HG02943 (cell line): Measurements from ENCODE around the gene GPR87.
A peak's percentile ranks its signal among the peaks of the same experiment; 100 is the strongest.

ENCODE experiments used
- ATAC-seq: cut with Tn5 transposase; IDR thresholded peaks from one replicate; pipeline ENCODE4 v1.9.1; 2021; ENCODE audit warnings: mild to moderate bottlenecking, low read depth, moderate library complexity; ENCODE audit not compliant: unreplicated experiment

The GPR87 gene

DNA sequence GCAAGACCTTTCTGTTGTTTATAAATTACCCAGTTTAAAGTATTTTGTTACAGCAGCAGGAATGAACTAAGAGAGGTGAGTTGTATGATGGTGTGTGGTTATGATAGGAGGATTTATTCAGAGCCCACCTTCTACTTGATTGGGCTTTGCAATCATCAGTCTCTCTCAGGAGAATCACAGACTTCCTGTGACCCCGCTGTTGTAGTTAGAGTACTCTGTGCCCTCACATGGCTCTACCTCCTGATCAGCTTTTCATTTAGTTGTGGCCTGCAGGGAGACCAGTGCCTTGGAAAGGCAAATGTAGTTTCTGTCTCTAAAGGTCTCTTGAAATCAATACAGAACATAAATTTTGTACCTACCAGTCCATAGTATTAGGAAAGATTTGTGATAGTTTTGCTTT, 30.7 kb downstream of the GPR87 start:
- ATAC-seq, result no peak

DNA sequence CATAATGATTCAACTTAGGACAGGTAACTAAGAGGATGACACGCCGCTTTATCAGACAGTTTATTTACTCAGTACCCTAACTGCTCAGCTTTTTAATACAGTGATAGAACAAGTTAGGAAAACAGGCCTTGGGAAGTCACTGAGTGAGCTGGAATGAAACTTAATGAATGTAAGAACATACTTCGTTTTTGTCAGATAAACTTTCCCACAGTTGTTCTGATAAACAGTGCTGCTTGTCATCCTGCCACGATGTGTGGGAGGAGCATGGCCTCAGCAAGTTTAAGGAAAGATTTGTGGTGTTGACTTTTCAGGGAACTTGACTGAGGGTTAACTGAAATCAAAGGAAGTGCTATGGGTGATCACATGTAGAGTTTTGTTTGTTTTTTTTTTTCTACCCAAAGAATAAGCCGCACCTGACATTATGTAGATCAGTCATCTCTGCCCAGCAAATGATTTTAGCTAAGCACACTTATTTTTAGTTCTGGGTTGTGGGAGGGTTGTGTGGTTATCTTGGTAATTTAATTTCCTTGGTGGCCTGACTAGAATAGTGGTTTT, 32.6 kb downstream of the GPR87 start:
- no peak for ATAC-seq

DNA sequence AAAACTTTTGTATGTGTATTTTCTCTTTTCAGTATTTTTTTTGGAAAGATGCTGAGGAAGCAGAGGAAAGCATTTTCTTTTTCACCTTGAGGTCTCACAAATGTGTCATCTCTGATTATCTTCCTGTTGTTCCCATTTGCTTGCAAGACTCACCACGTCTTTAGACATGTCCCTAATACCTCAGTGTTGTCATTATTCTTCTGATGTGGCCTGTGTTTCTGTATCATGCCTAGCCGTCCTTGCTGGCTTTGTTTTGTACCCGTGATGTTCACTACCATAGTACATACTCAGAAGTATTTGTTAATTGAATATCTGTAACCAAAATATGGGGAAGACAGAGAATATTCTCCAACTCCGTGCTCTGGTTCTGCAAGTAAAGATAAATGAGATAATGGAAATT, 33.2 kb downstream of the GPR87 start:
- ATAC-seq, result no peak

DNA sequence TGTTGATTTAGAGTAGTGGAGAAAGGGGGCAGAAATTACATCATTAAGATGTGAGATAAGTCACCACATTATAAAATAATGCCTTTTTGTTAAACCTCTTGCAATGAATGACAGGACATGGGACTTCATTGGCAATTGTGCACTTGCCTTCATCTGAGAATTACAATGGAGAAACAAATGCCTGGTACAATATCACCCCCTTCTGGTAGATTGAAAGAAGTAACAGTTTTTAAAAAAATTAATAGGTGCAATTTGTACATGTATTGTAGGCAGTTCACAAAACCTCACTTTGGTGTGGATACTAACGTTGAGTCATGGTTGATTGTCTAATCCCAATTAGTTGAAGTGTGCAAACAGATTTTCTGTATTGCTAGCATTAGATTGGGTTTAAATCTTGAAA, 33.7 kb downstream of the GPR87 start:
- ATAC-seq, result no peak

DNA sequence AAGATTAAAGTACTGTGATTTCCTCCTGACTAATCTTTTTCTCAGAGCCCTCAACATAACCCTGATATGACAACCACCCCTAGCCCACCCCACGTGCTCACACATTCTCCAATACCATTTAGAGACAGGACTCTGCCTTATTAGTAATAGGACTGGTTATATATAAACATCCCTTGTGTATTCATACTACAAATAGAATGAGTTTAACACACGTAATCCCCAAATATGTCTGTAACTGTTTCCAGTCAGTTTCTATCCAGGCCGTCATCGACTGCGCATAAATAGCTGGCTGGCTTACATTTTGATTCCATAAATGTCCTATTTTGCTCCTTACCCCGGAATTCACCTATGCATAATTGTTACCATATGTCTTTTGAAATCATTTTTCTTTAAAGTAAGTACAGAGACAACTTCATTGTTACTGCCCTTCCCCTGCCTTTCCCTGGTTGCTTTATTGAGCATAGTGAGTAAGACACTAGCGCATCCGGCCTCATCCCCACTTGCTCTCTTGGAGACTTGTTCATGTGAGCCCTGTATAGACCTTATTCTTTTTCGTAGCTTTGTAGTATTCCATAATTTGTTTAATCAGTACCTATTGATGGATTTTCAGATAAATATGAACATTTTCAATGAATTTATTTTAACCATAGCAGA, 34.8 kb downstream of the GPR87 start:
- no peak for ATAC-seq

DNA sequence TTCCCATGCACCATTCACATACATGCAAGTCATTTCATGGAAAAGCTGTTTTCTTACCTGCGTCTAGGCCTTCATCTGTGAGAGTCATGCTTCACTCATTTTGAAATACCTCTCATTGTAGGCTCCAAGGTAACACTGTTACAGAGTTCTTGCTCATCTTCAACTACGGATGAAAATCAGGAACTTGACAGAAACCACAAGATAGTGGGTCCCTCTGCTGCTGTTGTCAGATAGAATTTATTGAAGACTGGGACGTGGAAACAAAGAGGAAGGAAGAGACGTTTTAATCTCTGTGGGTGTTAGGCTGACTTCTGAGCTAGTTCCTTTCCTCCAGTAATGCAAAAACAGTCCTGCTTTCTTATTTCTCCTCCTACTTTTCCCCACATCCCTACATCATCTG, 38.4 kb downstream of the GPR87 start, which contains the start of gene P2RY14:
TSS of gene P2RY14 (minus strand) at position 313 of the 400 bp plus-strand sequence. CDS start 64,226 bp downstream, outside the sequence.
- no peak for ATAC-seq

DNA sequence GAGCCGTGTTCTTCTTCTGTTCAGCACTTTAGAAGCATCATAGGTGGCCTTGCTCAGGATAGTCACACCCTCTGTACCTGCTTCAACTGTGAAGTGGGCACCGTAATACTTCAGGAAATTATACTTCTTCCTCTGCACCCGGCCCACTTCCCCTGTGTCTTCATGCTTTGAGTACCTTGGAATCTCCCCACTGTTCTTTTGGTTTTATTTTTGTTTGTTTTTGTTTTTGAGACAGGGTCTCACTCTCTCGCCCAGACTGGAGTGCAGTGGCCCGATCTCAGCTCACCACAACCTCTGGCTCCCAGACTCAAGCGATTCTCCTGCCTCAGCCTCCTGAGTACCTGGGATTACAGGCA, 40.0 kb downstream of the GPR87 start:
- no peak for ATAC-seq

DNA sequence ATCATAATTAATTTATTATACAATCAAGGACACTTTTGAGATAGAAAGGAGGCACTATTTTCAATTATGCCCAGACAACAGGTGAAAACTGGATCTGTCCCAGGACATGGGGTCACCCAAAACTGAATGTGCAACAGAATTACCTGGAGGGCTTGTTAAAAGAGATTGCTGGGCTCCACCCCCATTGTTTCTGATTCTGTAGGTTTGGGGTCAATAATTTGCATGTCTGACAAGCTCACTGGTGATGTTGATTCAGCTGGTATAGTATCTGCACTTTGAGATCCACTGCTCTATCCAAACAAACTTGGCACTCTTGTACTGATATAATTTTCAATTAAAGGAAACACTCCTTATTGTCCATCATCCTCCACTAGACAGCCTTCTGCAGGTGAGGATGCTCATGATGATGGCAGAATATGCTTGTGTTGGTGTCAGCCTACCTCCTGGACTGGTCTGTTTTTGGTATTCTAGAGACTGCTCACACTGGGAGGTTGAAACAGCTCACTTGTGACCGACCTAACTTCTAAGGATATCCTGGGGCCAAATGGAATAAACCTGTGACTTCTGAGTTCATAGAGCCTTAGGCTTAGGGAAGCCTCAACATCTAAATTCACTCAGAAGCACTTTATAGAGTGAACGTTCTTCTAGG, 40.5 kb downstream of the GPR87 start:
- no peak for ATAC-seq

DNA sequence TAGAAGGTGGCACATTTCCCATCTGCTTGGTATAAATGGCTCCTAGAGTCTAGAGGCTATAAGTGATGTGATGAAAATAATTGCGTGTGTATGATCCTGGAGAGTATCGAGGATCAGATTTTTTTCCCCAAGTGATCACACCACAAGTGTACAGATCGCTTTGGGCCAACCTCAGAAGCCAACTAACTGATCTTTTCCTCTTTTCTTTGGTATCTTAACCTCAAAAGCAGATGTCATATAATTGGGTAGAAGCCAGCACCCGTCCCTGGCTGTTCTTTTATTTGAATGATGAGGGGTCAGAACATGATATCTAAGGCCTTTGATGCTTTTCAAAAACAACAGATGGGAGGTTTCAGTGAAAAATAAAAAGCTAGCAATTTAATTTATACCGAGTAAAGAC, 41.5 kb downstream of the GPR87 start:
- no peak for ATAC-seq

DNA sequence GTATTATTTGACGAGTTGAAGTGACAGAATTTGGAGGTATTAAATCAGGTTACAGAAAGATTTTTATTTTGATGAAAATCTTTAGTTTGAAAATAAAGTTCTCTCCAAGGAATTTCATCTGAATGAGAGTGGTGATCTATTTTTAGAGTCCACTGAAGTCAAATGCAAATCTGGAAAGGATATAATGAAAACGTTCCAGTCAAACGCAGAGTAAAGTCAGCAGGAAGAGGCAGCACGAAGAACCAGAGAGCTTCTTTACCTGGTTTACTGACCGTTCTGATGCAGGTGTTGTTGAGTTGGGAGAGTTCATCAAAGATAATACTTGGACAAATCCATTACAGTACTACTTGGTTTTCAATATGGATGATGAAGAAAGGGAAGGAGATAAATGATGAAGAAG, 47.0 kb downstream of the GPR87 start:
- ATAC-seq, result no peak

DNA sequence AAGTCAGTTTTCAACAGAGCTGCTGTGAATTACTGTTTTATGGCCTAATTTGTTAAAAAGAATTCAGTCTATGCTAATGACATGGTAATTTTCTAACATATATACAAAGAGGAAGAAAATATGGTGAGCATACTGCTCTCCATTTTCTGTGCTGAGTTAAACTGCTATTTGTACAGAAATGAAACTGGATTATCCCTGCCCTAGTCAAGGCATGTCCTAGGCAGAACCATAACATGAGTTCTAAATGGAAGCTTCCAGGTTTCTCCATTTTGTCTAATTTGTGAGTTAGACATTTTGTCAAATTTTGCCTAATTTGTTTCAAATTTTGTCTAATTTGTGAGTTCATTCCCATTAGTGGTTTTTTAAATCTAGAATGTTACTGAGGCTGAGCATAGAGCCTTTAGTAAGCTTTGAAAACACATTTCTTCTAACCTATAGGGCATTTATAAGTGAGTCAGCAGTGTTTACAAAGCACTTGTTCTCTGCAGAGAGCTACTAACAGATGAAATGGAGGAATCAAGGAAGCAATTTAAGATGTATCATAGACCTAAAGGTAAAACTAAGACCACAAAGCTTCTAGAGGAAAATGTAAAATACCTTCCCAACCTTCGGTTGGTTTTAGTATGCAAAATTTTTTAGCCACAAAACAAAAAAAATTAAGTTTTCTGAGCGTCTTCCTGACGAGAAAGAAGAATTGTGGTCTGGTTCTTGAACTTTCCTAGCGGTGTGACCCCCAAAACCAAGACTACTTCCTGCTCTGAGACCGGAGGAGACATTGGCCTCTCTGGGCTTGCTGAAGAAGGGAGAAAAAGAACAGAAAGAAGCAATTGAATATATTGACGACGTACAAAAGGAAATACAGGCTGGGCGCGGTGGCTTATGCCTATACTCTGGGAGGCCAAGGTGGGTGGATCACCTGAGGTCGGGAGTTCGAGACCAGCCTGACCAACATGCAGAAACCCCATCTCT, 48.1 kb downstream of the GPR87 start:
- peak; percentile 50 for ATAC-seq

DNA sequence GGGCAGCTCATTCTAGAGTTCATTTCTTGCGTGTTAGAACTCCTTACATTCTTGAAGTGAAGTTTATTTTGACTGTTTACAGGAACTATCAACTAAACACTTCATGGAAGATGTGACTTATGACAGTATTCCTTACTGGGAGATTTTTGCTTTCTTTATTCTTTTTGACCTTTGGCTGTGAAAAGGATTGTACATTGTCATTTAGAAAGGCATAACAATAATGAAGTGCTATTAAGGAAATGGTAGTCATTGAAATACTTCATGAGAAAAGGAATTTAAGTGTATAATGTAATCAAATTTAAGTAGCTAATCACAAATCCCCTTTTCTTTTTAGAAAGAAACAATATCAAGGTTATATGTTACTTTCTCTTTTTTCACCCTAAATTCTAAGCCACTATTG, 49.6 kb downstream of the GPR87 start:
- ATAC-seq, result no peak

DNA sequence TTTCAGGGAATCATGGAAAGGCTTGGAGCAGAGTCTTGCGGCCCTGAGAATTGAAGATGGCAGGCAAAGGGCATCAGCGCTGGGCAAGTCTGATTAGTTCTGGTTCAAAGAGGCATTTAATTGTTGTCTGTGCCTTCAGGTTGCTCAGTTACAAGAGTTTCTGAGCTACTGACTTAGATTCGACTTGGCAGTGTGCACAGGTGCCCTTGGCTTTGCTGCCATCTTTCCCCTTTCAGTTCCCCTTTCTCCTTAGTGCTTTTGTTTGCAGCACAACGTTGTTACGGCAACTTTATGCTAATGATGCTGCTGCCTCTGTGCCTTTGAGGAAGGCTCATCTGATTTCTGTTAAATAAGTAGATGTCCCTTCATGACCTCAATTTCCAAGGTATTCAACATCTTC, 50.8 kb downstream of the GPR87 start:
- ATAC-seq, result peak; percentile 96

DNA sequence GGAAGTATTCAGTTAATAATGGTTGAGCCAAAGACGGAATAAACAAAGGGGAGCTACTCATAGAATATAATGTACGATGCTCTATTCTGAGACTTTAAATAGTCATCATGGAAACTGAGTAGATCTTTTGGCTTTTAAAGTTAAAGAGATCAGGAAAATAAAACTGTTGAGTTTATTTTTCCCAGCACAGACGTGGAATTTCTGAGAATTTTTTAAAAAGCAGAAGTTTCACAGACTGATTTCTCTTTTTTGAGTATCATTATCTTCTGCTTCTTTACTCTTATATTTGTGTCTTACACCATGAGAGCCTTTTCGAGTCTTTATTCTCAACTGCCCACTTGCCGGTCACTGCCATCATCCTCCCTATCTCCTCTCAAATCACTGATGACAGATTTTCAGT, 51.5 kb downstream of the GPR87 start:
- ATAC-seq, result no peak

DNA sequence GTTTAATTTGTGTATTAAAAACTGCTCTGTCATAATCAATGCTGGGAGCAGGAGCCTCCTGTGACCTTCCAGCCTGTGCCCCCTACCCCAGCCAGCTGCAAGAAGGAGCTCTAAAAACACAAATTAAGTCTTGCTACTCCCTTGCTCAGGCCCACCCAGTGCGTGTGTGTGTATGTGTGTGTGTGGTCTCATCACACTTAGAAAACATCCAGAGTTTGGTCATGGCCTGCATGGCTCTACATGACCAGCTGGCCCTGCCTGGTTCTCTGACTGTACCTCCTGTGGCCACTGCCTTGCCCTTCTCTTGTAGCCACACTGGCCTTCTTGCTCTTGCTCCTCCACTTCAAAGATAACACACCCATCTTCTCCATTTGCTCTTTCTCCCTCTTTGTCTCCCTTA, 52.0 kb downstream of the GPR87 start:
- no peak for ATAC-seq

DNA sequence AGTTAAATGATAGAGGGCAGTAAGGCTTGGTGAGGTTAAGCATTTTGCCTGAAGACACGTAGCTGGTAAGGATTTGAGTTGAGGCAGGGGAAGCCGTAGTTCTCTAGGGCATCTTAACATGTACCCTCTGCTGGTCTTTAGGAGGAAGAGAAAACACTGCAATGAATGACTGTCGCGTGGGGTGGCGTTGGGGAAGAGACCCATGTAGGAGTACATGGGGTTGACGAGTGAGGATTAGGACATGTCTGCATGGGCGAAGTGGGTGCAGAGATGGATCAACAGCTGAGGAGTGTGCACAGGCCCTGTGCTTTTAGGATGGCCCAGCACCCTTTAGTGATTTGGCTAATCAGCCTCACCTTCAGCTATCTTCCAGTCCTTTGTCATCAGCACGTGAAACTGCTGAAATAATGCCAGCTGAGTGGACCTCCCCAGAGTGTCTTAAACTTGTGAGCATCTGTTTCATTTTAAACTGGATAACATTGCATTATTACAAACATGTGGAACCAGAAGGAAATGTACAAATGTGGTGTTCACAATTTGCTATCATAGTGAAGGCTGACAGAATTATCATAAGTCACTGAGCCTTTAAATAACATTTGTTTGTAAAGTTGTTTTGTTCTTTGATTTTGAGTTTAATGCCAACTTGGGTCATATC, 53.6 kb downstream of the GPR87 start:
- ATAC-seq, result no peak

DNA sequence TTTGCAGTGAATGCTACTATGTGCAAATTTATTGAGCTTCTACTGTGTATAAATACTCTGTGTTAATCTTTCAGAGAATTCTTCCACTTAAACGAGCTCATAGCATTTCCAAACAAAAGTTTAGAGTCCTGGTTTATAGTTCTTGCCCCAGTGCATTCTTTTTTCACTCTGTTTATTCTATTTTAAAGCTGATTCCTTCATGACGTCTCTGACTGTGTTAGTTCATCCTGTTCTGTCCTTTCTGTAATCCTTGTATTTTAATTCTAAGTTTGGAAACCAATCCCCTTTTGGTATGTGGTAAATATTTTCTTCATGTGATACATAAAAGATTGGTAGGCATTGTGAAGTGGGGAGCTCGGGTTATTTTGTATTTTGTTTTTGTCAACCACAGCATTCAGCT, 57.0 kb downstream of the GPR87 start:
- no peak for ATAC-seq

DNA sequence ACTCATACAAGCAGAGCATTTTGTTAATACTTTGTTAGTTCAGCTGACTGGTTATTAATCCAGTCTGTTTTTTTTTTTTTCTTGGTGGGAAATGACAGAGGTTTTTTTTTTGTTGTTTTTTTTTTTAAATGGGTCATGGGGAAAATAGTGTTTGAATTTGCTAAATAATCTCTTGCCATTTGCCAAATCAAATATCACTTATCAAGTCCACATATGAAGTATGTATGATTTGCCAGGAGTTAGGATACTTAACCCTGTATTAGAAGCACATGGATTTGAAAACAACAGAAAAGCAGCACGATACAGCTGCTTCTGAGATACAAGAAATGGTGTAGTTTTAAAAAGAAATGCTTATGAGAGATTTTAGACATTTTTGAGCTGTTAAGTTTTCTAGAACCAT, 59.9 kb downstream of the GPR87 start:
- no peak for ATAC-seq

DNA sequence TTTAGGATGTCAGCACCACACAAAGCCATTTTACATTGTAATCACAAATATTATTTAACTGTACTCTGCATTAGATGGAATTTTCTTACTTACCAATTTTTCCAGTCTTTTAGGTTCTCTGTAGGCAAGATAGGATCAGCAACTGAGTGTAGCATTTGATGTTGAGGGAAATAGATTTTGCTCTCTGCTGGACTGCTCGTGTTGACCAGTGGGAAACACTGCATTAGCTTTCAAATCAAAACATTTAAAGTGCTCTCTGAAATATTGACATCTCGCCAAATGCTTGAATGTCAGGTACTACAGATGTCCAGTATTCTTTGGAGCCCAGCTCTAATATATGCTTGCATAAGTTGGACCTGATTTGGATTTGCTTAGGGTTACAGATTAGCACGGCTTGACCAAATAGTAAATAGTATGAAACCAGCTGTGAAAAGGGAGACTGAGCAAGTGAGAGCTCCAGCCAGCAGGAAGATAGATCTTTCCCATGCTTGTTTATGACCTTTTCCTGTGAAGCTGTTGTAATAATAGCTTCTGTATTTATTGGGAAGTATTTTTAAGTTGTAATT, 67.8 kb downstream of the GPR87 start:
- ATAC-seq, result no peak
